Measurements from ENCODE around the gene SERPINA3. TPM values are rescaled to one million over a fixed set of nuclear protein-coding genes. Genes with fewer than 3 reads are reported as not detected.

The SERPINA3 gene
- total RNA-seq, 1 experiment from 2014 or later: not detected

DNA sequence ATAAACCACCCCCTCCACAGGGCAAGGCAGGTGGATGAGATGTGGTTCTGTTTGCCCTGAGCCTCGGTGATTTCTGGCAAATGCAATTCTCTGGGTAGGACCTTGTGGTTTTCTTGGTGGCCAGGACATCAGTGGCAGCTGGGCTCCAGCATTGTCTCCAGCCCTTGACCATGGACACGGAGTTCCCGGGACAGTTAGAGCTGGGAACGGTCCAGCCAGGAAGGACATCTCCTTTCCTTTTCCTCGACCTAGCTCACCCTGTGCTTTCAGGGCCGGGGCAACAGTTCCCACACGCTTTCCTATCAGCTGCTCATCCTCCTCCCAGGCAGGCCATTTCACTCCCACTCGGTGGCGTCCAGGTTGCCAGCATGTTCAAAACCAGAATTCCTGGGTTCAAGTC, 41.8 kb upstream of the SERPINA3 start:
- H3K27me3 ChIP-seq (ENCODE audit: low read length): no peaks in the 10 kb centered on the region
- no peaks in the 10 kb centered on the region for H3K79me2 ChIP-seq (ENCODE audit: low read length)
- no peaks in the 10 kb centered on the region for H3F3A ChIP-seq (ENCODE audit: low read length, unreplicated experiment)
- no TSS peak for BruUV-seq (replicated peaks)
- H3K4me3 ChIP-seq (ENCODE audit: low read length): no peak overlapping the region
- no peak for DNase-seq
- no peak for ATAC-seq
- H3K4me2 ChIP-seq (ENCODE audit: low read length): no peak overlapping the region
- no peaks in the 10 kb centered on the region for H4K20me1 ChIP-seq (ENCODE audit: low read length)
- CTCF ChIA-PET: no interaction called here
- TF ChIP-seq EZH2phosphoT487 (IDR thresholded peaks at IDR 0.05; ENCODE audit: borderline replicate concordance, low read length): no peak
- no peak for TF ChIP-seq EZH2 (IDR thresholded peaks at IDR 0.05; ENCODE audit: low read length, unreplicated experiment)
- TF ChIP-seq, protein P1, sequence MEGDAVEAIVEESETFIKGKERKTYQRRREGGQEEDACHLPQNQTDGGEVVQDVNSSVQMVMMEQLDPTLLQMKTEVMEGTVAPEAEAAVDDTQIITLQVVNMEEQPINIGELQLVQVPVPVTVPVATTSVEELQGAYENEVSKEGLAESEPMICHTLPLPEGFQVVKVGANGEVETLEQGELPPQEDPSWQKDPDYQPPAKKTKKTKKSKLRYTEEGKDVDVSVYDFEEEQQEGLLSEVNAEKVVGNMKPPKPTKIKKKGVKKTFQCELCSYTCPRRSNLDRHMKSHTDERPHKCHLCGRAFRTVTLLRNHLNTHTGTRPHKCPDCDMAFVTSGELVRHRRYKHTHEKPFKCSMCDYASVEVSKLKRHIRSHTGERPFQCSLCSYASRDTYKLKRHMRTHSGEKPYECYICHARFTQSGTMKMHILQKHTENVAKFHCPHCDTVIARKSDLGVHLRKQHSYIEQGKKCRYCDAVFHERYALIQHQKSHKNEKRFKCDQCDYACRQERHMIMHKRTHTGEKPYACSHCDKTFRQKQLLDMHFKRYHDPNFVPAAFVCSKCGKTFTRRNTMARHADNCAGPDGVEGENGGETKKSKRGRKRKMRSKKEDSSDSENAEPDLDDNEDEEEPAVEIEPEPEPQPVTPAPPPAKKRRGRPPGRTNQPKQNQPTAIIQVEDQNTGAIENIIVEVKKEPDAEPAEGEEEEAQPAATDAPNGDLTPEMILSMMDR (conservative IDR thresholded peaks at IDR 0.05; ENCODE audit: low read depth, low read length): no peak
- H3K9me3 ChIP-seq (ENCODE audit: low read length): no peaks in the 10 kb centered on the region
- H3K9me2 ChIP-seq (replicated peaks; ENCODE audit: low read length): no peaks in the 10 kb centered on the region
- H3K4me1 ChIP-seq (ENCODE audit: insufficient read depth, low read length): no peaks in the 10 kb centered on the region
- H2AFZ ChIP-seq (ENCODE audit: low read length): no peak overlapping the region
- H3K36me3 ChIP-seq (ENCODE audit: low read depth, low read length): no peaks in the 10 kb centered on the region
- intact Hi-C loops (cut with micrococcal nuclease): no loop called here
- no peak overlapping the region for H3K9ac ChIP-seq (ENCODE audit: low read length)
- H3K27ac ChIP-seq (ENCODE audit: low read length): no peak overlapping the region
- POLR2A ChIA-PET (ENCODE audit: unreplicated experiment): no interaction called here

DNA sequence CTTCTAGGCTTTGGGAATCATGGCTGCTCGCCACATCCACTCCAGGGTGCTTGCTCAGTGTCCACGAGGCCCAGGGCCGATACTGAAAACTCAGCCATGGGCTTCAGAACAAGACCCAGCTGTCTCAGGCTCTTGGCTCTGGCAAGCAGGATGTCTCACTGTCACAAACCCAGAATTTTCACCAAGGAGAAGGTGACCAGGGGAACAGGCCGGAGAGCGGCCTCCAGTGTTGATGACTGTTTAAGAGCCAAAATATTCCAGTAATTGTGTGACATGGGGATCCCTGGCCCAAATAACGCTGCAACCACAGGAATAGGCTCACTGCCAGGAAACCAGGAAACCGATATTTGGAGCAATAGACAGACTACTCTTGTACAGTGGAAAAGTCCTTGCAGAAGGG, 40.8 kb upstream of the SERPINA3 start:
- POLR2A ChIA-PET (ENCODE audit: unreplicated experiment): no interaction called here
- CTCF ChIA-PET: no interaction called here
- intact Hi-C loops (cut with micrococcal nuclease): no loop called here

GRCh38 chr14:94571950-94572349, 40.2 kb upstream of the SERPINA3 start:
- intact Hi-C loops (cut with micrococcal nuclease): no loop called here
- H3K79me2 ChIP-seq (ENCODE audit: low read length): no peaks in the 10 kb centered on the region
- POLR2A ChIA-PET (ENCODE audit: unreplicated experiment): no interaction called here
- no peak overlapping the region for H3K9ac ChIP-seq (ENCODE audit: low read length)
- H3K27me3 ChIP-seq (ENCODE audit: low read length): no peaks in the 10 kb centered on the region
- no peak overlapping the region for H3K27ac ChIP-seq (ENCODE audit: low read length)
- H3K9me2 ChIP-seq (replicated peaks; ENCODE audit: low read length): no peaks in the 10 kb centered on the region
- no TSS peak for BruUV-seq (replicated peaks)
- CTCF ChIA-PET: no interaction called here
- TF ChIP-seq EZH2 (IDR thresholded peaks at IDR 0.05; ENCODE audit: low read length, unreplicated experiment) (no peak), EZH2phosphoT487 (IDR thresholded peaks at IDR 0.05; ENCODE audit: borderline replicate concordance, low read length) (no peak)
- TF ChIP-seq, protein P1 (conservative IDR thresholded peaks at IDR 0.05; ENCODE audit: low read depth, low read length): no peak
- H3K4me1 ChIP-seq (ENCODE audit: insufficient read depth, low read length): no peaks in the 10 kb centered on the region
- H3K36me3 ChIP-seq (ENCODE audit: low read depth, low read length): no peaks in the 10 kb centered on the region
- H3K4me2 ChIP-seq (ENCODE audit: low read length): no peak overlapping the region
- H3K4me3 ChIP-seq (ENCODE audit: low read length): no peak overlapping the region
- H4K20me1 ChIP-seq (ENCODE audit: low read length): no peaks in the 10 kb centered on the region
- no peak for DNase-seq
- H3F3A ChIP-seq (ENCODE audit: low read length, unreplicated experiment): no peaks in the 10 kb centered on the region
- no peak for ATAC-seq
- H2AFZ ChIP-seq (ENCODE audit: low read length): no peak overlapping the region
- H3K9me3 ChIP-seq (ENCODE audit: low read length): no peaks in the 10 kb centered on the region

More for the DNA sequence above, 40.8 kb upstream of the SERPINA3 start:
- TF ChIP-seq EZH2phosphoT487 (IDR thresholded peaks at IDR 0.05; ENCODE audit: borderline replicate concordance, low read length) (no peak), EZH2 (IDR thresholded peaks at IDR 0.05; ENCODE audit: low read length, unreplicated experiment) (no peak)
- TF ChIP-seq, protein P1 (conservative IDR thresholded peaks at IDR 0.05; ENCODE audit: low read depth, low read length): no peak
- H3K27ac ChIP-seq (ENCODE audit: low read length): no peak overlapping the region
- H2AFZ ChIP-seq (ENCODE audit: low read length): no peak overlapping the region
- no peaks in the 10 kb centered on the region for H3K4me1 ChIP-seq (ENCODE audit: insufficient read depth, low read length)
- no peaks in the 10 kb centered on the region for H3K27me3 ChIP-seq (ENCODE audit: low read length)
- H3K4me2 ChIP-seq (ENCODE audit: low read length): no peak overlapping the region
- H3K79me2 ChIP-seq (ENCODE audit: low read length): no peaks in the 10 kb centered on the region
- H3K36me3 ChIP-seq (ENCODE audit: low read depth, low read length): no peaks in the 10 kb centered on the region
- DNase-seq (no peak), ATAC-seq (no peak)
- no peak overlapping the region for H3K9ac ChIP-seq (ENCODE audit: low read length)
- H3K9me2 ChIP-seq (replicated peaks; ENCODE audit: low read length): no peaks in the 10 kb centered on the region
- no peak overlapping the region for H3K4me3 ChIP-seq (ENCODE audit: low read length)
- no peaks in the 10 kb centered on the region for H3F3A ChIP-seq (ENCODE audit: low read length, unreplicated experiment)
- H3K9me3 ChIP-seq (ENCODE audit: low read length): no peaks in the 10 kb centered on the region
- no peaks in the 10 kb centered on the region for H4K20me1 ChIP-seq (ENCODE audit: low read length)
- BruUV-seq (replicated peaks): no TSS peak
